GM12892 (cell line): ENCODE measurements around the gene TICAM1.

Experiments
- POLR2A ChIP-seq: IDR thresholded peaks from 2 replicates; pipeline ENCODE4 v1.6.1; 2011; ENCODE audit warnings: low read depth, low read length, control low read depth
- POLR2AphosphoS5 ChIP-seq: IDR thresholded peaks from 2 replicates; pipeline ENCODE4 v1.6.1; 2011; ENCODE audit warnings: low read depth, low read length, control low read depth
- TAF1 ChIP-seq: IDR thresholded peaks from 2 replicates; pipeline ENCODE4 v1.6.1; 2011; ENCODE audit warnings: low read depth, mild to moderate bottlenecking, control low read depth, low read length, borderline replicate concordance

DNA sequence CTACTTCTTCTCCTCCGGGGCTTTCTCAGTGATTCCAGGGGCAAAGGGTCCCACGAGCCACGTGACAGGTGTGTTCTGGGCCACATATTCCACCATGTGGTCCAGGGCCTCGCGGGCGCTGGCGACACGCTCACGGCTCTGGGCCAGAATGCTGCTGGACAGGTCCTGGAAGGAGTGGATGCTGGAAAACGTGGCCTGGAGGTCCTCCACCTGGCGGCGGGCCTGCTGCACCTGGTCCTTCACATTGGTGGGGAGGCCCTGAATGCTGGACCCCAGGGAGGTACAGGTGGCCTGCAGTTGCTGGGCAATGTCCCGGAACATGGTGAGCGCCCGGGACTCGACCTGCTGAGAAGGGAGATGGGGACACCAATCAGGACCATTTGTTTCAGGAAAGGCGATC, 7.7 kb upstream of the TICAM1 start:
- no peak for TF ChIP-seq TAF1
- TF ChIP-seq POLR2A = no peak
- no peak for TF ChIP-seq POLR2AphosphoS5
